ENCODE results near the gene RASA3.
A peak's percentile ranks its signal among the peaks of the same experiment; 100 is the strongest.
"Not testable (repeated sequence)": the region's sequence is repeated elsewhere in the genome, so short reads cannot be mapped to it uniquely, and the experiment has no call there.

The RASA3 gene

DNA sequence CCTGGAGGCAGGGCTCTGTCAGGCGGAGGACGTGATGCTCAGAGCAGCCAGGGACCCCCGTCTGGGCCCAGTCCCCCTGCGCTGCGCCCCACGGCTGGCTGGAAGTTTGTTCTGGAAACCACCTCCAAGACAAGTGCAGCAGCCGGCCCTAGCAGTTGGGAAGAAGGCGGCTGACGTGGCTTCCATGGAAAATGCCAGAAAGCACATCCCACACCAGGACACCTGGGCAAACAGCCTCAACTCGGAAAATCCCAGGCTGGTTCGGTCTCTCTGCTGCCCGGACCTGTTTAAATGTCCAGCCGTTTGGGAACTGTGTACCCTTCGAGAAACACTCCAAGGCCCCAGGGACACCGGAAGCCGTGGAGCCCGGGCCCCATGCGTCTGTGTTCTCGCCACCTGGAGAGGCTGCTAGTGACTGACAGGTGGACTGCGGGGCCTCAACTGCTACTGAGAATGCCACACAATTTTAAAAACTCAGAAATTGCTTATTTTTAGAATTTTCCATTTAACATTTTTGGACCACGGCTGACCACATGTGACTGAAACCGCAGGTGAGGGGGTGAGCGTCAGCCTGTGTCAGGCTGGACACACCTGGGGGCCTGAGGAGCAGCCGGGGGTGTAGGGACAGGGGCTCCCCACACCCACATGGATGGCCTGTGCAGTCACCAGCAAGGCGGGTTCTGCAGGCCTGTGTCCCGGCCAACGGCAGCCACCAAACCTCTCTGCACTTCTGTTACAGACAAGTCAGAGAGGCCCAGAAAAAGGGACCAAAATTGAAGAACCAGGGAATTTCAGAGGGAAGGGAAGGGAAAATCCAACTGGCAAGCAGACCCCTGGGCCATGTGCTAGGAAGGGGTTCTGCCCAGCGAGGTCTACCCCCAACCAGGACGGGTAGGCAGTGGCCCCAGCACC, 31.7 kb downstream of the RASA3 start:
- TF ChIP-seq, protein P1, sequence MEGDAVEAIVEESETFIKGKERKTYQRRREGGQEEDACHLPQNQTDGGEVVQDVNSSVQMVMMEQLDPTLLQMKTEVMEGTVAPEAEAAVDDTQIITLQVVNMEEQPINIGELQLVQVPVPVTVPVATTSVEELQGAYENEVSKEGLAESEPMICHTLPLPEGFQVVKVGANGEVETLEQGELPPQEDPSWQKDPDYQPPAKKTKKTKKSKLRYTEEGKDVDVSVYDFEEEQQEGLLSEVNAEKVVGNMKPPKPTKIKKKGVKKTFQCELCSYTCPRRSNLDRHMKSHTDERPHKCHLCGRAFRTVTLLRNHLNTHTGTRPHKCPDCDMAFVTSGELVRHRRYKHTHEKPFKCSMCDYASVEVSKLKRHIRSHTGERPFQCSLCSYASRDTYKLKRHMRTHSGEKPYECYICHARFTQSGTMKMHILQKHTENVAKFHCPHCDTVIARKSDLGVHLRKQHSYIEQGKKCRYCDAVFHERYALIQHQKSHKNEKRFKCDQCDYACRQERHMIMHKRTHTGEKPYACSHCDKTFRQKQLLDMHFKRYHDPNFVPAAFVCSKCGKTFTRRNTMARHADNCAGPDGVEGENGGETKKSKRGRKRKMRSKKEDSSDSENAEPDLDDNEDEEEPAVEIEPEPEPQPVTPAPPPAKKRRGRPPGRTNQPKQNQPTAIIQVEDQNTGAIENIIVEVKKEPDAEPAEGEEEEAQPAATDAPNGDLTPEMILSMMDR (IDR thresholded peaks at IDR 0.05; ENCODE audit: poor library complexity, severe bottlenecking): no peak
- Histone ChIP-seq H3K4me3 (ENCODE audit: severe bottlenecking) (no peak overlapping the region), H3K4me1 (ENCODE audit: insufficient read depth, poor library complexity, severe bottlenecking) (no peaks in the 10 kb centered on the region), H3K27me3 (ENCODE audit: insufficient read depth, poor library complexity, severe bottlenecking) (no peaks in the 10 kb centered on the region), H3K9me3 (ENCODE audit: severe bottlenecking) (no peaks in the 10 kb centered on the region), H3K27ac (ENCODE audit: poor library complexity, severe bottlenecking) (no peak overlapping the region), H3K36me3 (ENCODE audit: low read depth) (no peaks in the 10 kb centered on the region)
- ATAC-seq (ENCODE audit: low read depth): no peak
- peak; percentile 38 for DNase-seq (ENCODE audit: low spot score)

DNA sequence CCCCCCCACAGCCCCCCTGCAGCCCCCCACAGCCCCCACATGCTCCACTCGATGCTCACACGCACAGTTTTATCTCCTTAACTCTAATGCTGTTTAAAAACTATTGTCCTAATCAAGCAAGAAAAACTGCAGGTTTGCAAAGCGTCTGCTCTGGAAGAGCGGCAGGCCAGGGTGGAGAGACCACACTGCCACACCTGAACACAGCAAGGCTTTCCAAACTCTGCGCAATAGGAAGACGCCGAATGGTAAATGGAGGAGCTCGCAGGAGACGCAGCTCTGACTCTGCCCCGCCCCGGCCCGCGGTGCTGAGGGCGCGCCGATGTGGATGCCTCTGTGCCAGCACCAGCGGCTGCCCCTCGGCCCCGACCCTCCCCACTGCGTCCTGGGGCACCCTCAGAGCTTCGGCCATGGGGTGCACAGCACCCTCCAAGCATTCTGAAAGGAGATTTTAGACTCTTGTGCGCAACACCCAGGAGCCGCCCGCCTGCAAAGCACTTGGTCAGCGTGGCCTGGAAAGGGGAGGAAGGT, 32.4 kb downstream of the RASA3 start:
- H3K27ac ChIP-seq (ENCODE audit: poor library complexity, severe bottlenecking): no peak overlapping the region
- H3K4me3 ChIP-seq (ENCODE audit: severe bottlenecking): no peak overlapping the region
- ATAC-seq (ENCODE audit: low read depth) (peak; percentile 50; the same call in 2 of the 3 replicates), DNase-seq (ENCODE audit: low spot score) (no peak)
- TF ChIP-seq, protein P1 (IDR thresholded peaks at IDR 0.05; ENCODE audit: poor library complexity, severe bottlenecking): no peak
- H3K27me3 ChIP-seq (ENCODE audit: insufficient read depth, poor library complexity, severe bottlenecking): no peaks in the 10 kb centered on the region
- H3K9me3 ChIP-seq (ENCODE audit: severe bottlenecking): no peaks in the 10 kb centered on the region
- no peaks in the 10 kb centered on the region for H3K36me3 ChIP-seq (ENCODE audit: low read depth)
- no peaks in the 10 kb centered on the region for H3K4me1 ChIP-seq (ENCODE audit: insufficient read depth, poor library complexity, severe bottlenecking)

DNA sequence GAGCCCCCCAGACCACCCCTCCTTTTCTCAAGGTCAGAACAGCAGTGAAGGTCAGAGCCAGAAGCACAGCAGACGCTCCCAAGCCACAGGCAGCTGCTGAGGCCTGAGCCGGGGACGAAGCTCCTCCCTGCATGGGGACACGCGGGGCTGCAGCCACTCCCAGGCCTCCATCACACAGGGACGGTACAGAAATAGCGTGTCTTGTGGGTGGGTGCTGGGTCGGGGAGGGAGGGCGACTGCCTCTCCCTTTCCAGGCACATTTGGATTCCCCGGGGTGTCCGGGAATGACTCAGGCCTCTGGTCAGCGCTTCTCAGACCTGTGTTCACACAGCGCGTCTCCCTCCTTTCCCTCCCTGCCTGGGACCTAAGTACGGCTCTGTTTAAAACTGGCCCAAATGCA, 33.2 kb downstream of the RASA3 start:
- Histone ChIP-seq H3K4me1 (ENCODE audit: insufficient read depth, poor library complexity, severe bottlenecking) (no peaks in the 10 kb centered on the region), H3K27me3 (ENCODE audit: insufficient read depth, poor library complexity, severe bottlenecking) (no peaks in the 10 kb centered on the region), H3K9me3 (ENCODE audit: severe bottlenecking) (no peaks in the 10 kb centered on the region), H3K36me3 (ENCODE audit: low read depth) (no peaks in the 10 kb centered on the region), H3K27ac (ENCODE audit: poor library complexity, severe bottlenecking) (no peak overlapping the region), H3K4me3 (ENCODE audit: severe bottlenecking) (no peak overlapping the region)
- TF ChIP-seq, protein P1 (IDR thresholded peaks at IDR 0.05; ENCODE audit: poor library complexity, severe bottlenecking): no peak
- ATAC-seq (ENCODE audit: low read depth) (peak; percentile 41; the same call in 1 of the 3 replicates), DNase-seq (ENCODE audit: low spot score) (peak; percentile 45)

DNA sequence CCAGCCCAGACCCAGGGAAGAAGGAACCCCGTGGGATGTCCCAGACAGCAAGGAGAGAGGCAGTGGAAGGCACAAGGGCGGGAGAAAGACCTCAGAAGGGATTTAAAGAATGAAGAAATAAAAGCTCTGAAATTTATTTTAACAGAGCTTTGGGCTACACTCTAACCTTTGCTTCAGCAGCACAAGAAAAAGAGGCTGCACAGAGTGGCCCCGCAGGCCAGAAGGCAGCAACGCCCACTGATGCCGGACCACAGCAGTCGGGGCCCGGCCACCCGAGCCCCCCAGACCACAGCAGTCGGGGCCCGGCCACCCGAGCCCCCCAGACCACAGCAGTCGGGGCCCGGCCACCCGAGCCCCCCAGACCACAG, 33.8 kb downstream of the RASA3 start:
- ATAC-seq (ENCODE audit: low read depth); H3K27me3 ChIP-seq (ENCODE audit: insufficient read depth, poor library complexity, severe bottlenecking); H3K4me1 ChIP-seq (ENCODE audit: insufficient read depth, poor library complexity, severe bottlenecking); H3K27ac ChIP-seq (ENCODE audit: poor library complexity, severe bottlenecking); DNase-seq (ENCODE audit: low spot score); H3K36me3 ChIP-seq (ENCODE audit: low read depth); H3K4me3 ChIP-seq (ENCODE audit: severe bottlenecking); H3K9me3 ChIP-seq (ENCODE audit: severe bottlenecking): not testable (repeated sequence)

DNA sequence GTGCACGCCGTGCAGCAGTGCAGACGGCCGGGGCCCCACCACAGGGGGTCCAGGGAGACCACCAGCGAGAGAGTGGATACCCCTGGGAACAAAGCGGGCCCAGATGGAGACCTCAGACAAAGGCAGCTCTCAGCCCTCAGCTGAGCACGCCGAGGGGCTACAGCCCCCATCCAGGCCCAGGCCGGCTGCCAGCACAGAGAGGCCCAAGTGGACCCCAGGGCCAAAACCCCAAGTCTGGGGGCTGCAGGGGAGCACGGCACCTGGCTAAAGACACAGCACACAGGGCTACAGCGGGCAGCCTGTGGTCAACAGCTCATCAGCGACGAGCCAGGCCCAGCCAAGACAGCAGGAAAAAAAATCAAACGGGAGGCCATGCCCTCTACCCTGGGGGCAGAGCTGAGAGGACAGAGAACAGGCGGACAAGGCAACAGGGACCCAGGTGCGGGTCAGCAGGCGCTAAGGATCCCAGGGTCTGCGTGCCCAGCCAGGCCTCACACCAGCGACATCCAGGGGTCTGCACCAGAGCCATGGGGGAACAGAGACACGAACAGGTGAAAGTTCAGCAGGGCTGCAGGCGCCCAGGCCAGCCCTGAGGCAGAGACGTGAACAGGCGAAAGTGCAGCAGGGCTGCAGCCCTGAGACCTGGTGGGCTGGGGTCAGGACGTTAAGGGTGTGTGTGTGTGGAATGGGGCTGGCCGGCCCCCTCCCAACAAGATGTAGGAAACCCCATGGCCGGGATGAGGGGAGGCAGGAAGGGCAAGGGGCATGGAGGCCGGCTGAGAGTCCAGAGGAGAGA, 34.3 kb downstream of the RASA3 start:
- no peak for ATAC-seq (ENCODE audit: low read depth)
- H3K27ac ChIP-seq (ENCODE audit: poor library complexity, severe bottlenecking): no peak overlapping the region

More for the DNA sequence above, 34.3 kb downstream of the RASA3 start:
- Histone ChIP-seq H3K27me3 (ENCODE audit: insufficient read depth, poor library complexity, severe bottlenecking) (no peaks in the 10 kb centered on the region), H3K4me3 (ENCODE audit: severe bottlenecking) (no peak overlapping the region), H3K36me3 (ENCODE audit: low read depth) (no peaks in the 10 kb centered on the region), H3K4me1 (ENCODE audit: insufficient read depth, poor library complexity, severe bottlenecking) (no peaks in the 10 kb centered on the region), H3K9me3 (ENCODE audit: severe bottlenecking) (peaks cover 6% of the 10 kb centered on the region)
- peak; percentile 31 for DNase-seq (ENCODE audit: low spot score)
- TF ChIP-seq, protein P1 (IDR thresholded peaks at IDR 0.05; ENCODE audit: poor library complexity, severe bottlenecking): no peak

Measured in RWPE2 (cell line).